Upper lobe of left lung (tissue), 4 donors: Measurements from ENCODE around the gene SUSD3.

Source experiments
- EP300 ChIP-seq, 4 donors: sonication (generic); formaldehyde crosslinking; IDR thresholded peaks; one replicate each; pipeline ENCODE4 v1.5.1; 2017; ENCODE audit warnings: antibody characterized with exemption in 4 of 4, control low read depth in 2 of 4
- POLR2A ChIP-seq, 4 donors: fragments of 450-650 bp; IDR thresholded peaks; one replicate each; pipeline ENCODE4 v1.5.1; 2016 to 2017; ENCODE audit warnings: antibody characterized with exemption in 4 of 4, mild to moderate bottlenecking in 2 of 4
- TF ChIP-seq, protein P1 (sequence below), 6 experiments: fragments of 450-650 bp in 4 of 6; fragments of 200-600 bp in 2 of 6; sonication (generic) in 2 of 6; IDR thresholded peaks; one replicate each; pipeline ENCODE4 v1.5.1; 2016 to 2019; ENCODE audit warnings: antibody characterized with exemption in 6 of 6

DNA sequence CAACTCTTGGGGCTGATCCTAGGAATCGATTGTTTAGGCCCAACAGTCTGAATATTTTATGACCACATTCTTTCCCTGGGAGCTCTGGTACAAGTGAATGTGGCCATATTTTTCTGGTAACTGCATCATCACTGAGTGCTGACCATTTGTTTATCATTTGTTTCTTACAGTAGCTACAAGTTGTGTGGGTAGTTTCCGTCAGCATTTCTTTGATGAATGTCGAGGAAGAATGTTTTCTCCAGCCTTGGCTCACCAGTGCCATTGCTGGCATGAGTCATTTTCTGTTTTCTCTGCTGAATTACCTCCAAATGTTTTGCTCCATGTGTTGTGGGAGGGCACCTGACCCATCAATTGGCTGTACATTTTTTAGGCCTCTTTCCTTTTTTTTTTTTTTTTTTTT lies 23.4 kb downstream of the SUSD3 start:
- TF ChIP-seq, protein P1, sequence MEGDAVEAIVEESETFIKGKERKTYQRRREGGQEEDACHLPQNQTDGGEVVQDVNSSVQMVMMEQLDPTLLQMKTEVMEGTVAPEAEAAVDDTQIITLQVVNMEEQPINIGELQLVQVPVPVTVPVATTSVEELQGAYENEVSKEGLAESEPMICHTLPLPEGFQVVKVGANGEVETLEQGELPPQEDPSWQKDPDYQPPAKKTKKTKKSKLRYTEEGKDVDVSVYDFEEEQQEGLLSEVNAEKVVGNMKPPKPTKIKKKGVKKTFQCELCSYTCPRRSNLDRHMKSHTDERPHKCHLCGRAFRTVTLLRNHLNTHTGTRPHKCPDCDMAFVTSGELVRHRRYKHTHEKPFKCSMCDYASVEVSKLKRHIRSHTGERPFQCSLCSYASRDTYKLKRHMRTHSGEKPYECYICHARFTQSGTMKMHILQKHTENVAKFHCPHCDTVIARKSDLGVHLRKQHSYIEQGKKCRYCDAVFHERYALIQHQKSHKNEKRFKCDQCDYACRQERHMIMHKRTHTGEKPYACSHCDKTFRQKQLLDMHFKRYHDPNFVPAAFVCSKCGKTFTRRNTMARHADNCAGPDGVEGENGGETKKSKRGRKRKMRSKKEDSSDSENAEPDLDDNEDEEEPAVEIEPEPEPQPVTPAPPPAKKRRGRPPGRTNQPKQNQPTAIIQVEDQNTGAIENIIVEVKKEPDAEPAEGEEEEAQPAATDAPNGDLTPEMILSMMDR (IDR thresholded peaks at IDR 0.05) = no peak
- TF ChIP-seq POLR2A (IDR thresholded peaks at IDR 0.05) (no peak), EP300 (IDR thresholded peaks at IDR 0.05) (no peak)
